Common myeloid progenitor, CD34-positive (primary cell): ENCODE results near the gene HMGB4. TPM values are rescaled to one million over a fixed set of nuclear protein-coding genes. Genes with fewer than 3 reads are reported as not detected.

Experiments
- CTCF ChIA-PET: fragments of 350-600 bp; sonication (Branson Sonifier 250); formaldehyde crosslinking; loops from one replicate; lab custom pipeline; 2021; ENCODE audit warnings: antibody characterized with exemption; lab: Charles Lee
- POLR2A ChIA-PET: fragments of 350-600 bp; sonication (Branson Sonifier 250); formaldehyde crosslinking; loops from one replicate; lab custom pipeline; 2021; ENCODE audit warnings: antibody characterized with exemption; lab: Charles Lee
- DNase-seq, 3 donors: peaks; one replicate each; pipeline versions ENCODE4 v3.0.0 to v3.0.0-alpha.2; 2013
- H3K27ac ChIP-seq, 2 experiments: 1 replicate in 1 of 2; 2 replicates in 1 of 2; pipeline ENCODE4 v1.7.0; 2013; ENCODE audit warnings: inconsistent platforms in 2 of 2, low read length in 2 of 2, mild to moderate bottlenecking in 2 of 2, low read depth in 1 of 2, moderate library complexity in 1 of 2; ENCODE audit not compliant: severe bottlenecking in 2 of 2, insufficient read depth in 1 of 2, poor library complexity in 1 of 2
- H3K27me3 ChIP-seq, 5 experiments: replicated peaks in 2 of 5; 1 replicate in 3 of 5; 2 replicates in 2 of 5; pipeline versions ENCODE4 v1.6.1 to v1.7.0; 2013; ENCODE audit warnings: low read length in 4 of 5, mild to moderate bottlenecking in 2 of 5, moderate library complexity in 2 of 5, inconsistent platforms in 1 of 5; ENCODE audit not compliant: insufficient read depth in 5 of 5, control insufficient read depth in 4 of 5
- H3K36me3 ChIP-seq, 4 experiments: 1 replicate in 2 of 4; 2 replicates in 2 of 4; pipeline versions ENCODE4 v1.6.1 to v1.7.0; 2013; ENCODE audit warnings: low read length in 3 of 4, control low read depth in 1 of 4, mild to moderate bottlenecking in 1 of 4; ENCODE audit not compliant: control insufficient read depth in 4 of 4, insufficient read depth in 4 of 4
- H3K4me1 ChIP-seq, 4 experiments: 1 replicate in 3 of 4; 2 replicates in 1 of 4; pipeline versions ENCODE4 v1.6.1 to v1.7.1; 2013; ENCODE audit warnings: low read length in 3 of 4, mild to moderate bottlenecking in 3 of 4, control low read depth in 1 of 4, inconsistent platforms in 1 of 4, moderate library complexity in 1 of 4; ENCODE audit not compliant: control insufficient read depth in 4 of 4, insufficient read depth in 4 of 4; ENCODE audit errors: control extremely low read depth in 1 of 4
- H3K4me3 ChIP-seq, 7 experiments: 1 replicate in 4 of 7; 2 replicates in 3 of 7; pipeline versions ENCODE4 v1.5.1 to v1.7.0; 2013; ENCODE audit warnings: mild to moderate bottlenecking in 7 of 7, low read length in 6 of 7, moderate library complexity in 6 of 7, inconsistent platforms in 2 of 7, low read depth in 2 of 7, control low read depth in 1 of 7; ENCODE audit not compliant: insufficient read depth in 4 of 7, control insufficient read depth in 1 of 7; ENCODE audit errors: extremely low read depth in 1 of 7
- H3K9me3 ChIP-seq, 5 experiments: 1 replicate in 4 of 5; 2 replicates in 1 of 5; pipeline versions ENCODE4 v1.6.1 to v1.7.1; 2013; ENCODE audit warnings: low read length in 4 of 5, mild to moderate bottlenecking in 2 of 5, inconsistent platforms in 1 of 5, low read depth in 1 of 5, moderate library complexity in 1 of 5; ENCODE audit not compliant: control insufficient read depth in 4 of 5, insufficient read depth in 2 of 5; ENCODE audit errors: control extremely low read depth in 1 of 5
- WGBS: methylation state at CpG from one replicate; pipeline ENCODE4 v1.1.5; 2013; ENCODE audit not compliant: insufficient coverage; 5-methylcytosine and 5-hydroxymethylcytosine counted together
- polyA plus RNA-seq: library from polyadenylated mRNA; unstranded; fragments of 120-200 nt; gene quantifications from one replicate; pipeline ENCODE4 v1.2.1, GENCODE V29; 2013

Gene HMGB4
- polyA plus RNA-seq, result not detected

GRCh38 chr1:33863779-33864178 lies at the start of gene HMGB4:
HMGB4 (plus strand) TSS chr1:33864079; CDS start chr1:33864192, 113 bp downstream.
- no peak within 1 kb of the TSS for H3K27ac ChIP-seq
- 89% methylated on average over 2 of the region's 3 CpGs for WGBS
- H3K36me3 ChIP-seq, result no peaks in the 10 kb centered on the region
- ChIA-PET POLR2A (no interaction called here), CTCF (no interaction called here)
- no peak within 1 kb of the TSS for H3K4me3 ChIP-seq
- H3K9me3 ChIP-seq, result no peaks in the 10 kb centered on the region
- no peak for DNase-seq
- peaks cover 0 to 19% (median 3%) of the 10 kb centered on the region in 5 experiments for H3K27me3 ChIP-seq
- H3K4me1 ChIP-seq, result no peaks in the 10 kb centered on the region

GRCh38 chr1:33814166-33814565 lies 49.7 kb upstream of the HMGB4 start:
- 100% methylated on average over 1 of the region's 2 CpGs for WGBS
- peaks cover 0 to 1% (median 0%) of the 10 kb centered on the region in 5 experiments for H3K9me3 ChIP-seq
- no peak overlapping the region for H3K27ac ChIP-seq
- no peak for DNase-seq
- peaks cover 0 to 8% (median 3%) of the 10 kb centered on the region in 5 experiments for H3K27me3 ChIP-seq
- no peaks in the 10 kb centered on the region for H3K36me3 ChIP-seq
- H3K4me3 ChIP-seq, result no peak overlapping the region
- no peaks in the 10 kb centered on the region for H3K4me1 ChIP-seq
- ChIA-PET CTCF (no interaction called here), POLR2A (no interaction called here)

GRCh38 chr1:33815061-33815460 lies 48.8 kb upstream of the HMGB4 start:
- Histone ChIP-seq H3K27me3 (peaks cover 0 to 8% (median 3%) of the 10 kb centered on the region in 5 experiments), H3K4me1 (no peaks in the 10 kb centered on the region), H3K36me3 (no peaks in the 10 kb centered on the region), H3K4me3 (no peak overlapping the region), H3K27ac (no peak overlapping the region), H3K9me3 (peaks cover 0 to 1% (median 0%) of the 10 kb centered on the region in 5 experiments)
- ChIA-PET POLR2A (no interaction called here), CTCF (no interaction called here)
- WGBS, result 79% methylated on average over 2 of the region's 4 CpGs
- DNase-seq, result no peak

- Histone ChIP-seq H3K27me3 (peaks cover 0 to 11% (median 7%) of the 10 kb centered on the region in 5 experiments), H3K9me3 (peaks cover 0 to 1% (median 0%) of the 10 kb centered on the region in 5 experiments), H3K4me1 (no peaks in the 10 kb centered on the region), H3K4me3 (no peak overlapping the region), H3K27ac (no peak overlapping the region), H3K36me3 (no peaks in the 10 kb centered on the region)
- CTCF ChIA-PET, result no interaction called here
- DNase-seq, result no peak
- POLR2A ChIA-PET, result no interaction called here
- WGBS, result 87% methylated on average over 3 of the region's 3 CpGs
Observed at GRCh38 chr1:33818071-33818470, 45.8 kb upstream of the HMGB4 start.

- POLR2A ChIA-PET, result no interaction called here
- H3K4me1 ChIP-seq, result no peaks in the 10 kb centered on the region
- no peaks in the 10 kb centered on the region for H3K9me3 ChIP-seq
- no peak overlapping the region for H3K27ac ChIP-seq
- WGBS, result 97% methylated on average over 6 of the region's 10 CpGs
- peaks cover 0 to 13% (median 3%) of the 10 kb centered on the region in 5 experiments for H3K27me3 ChIP-seq
- no peak overlapping the region for H3K4me3 ChIP-seq
- no peaks in the 10 kb centered on the region for H3K36me3 ChIP-seq
- no peak for DNase-seq
- CTCF ChIA-PET, result no interaction called here
Observed at GRCh38 chr1:33819290-33819912, 44.5 kb upstream of the HMGB4 start.

- Histone ChIP-seq H3K4me3 (no peak overlapping the region), H3K9me3 (no peaks in the 10 kb centered on the region), H3K27ac (no peak overlapping the region), H3K4me1 (no peaks in the 10 kb centered on the region), H3K36me3 (no peaks in the 10 kb centered on the region), H3K27me3 (peaks cover 0 to 13% (median 3%) of the 10 kb centered on the region in 5 experiments)
- WGBS, result 98% methylated on average over 7 of the region's 7 CpGs
- ChIA-PET POLR2A (no interaction called here), CTCF (no interaction called here)
- DNase-seq, result no peak
Observed at GRCh38 chr1:33819913-33820311, 44.0 kb upstream of the HMGB4 start.

- Histone ChIP-seq H3K27ac (no peak overlapping the region), H3K9me3 (no peaks in the 10 kb centered on the region), H3K4me3 (no peak overlapping the region), H3K4me1 (no peaks in the 10 kb centered on the region), H3K36me3 (no peaks in the 10 kb centered on the region), H3K27me3 (peaks cover 0 to 16% (median 3%) of the 10 kb centered on the region in 5 experiments)
- 80% methylated on average over 1 of the region's 5 CpGs for WGBS
- no peak for DNase-seq
- ChIA-PET POLR2A (no interaction called here), CTCF (no interaction called here)
Observed at GRCh38 chr1:33820804-33821203, 43.1 kb upstream of the HMGB4 start.
